Fibroblast of skin of right quadriceps (primary cell): ENCODE data around the gene FBXO22.
"Not testable (repeated sequence)": the region's sequence is repeated elsewhere in the genome, so short reads cannot be mapped to it uniquely, and the experiment has no call there.

Experiments used
- DNase-seq: peaks from one replicate; pipeline ENCODE4 v3.0.0-alpha.2; 2013

FBXO22 gene

GRCh38 chr15:75921732-75922703 lies 18.3 kb downstream of the FBXO22 start:
- DNase-seq: peak; percentile 73

GRCh38 chr15:75923756-75924155 lies 20.1 kb downstream of the FBXO22 start:
- DNase-seq: no peak

- DNase-seq: no peak
Observed at GRCh38 chr15:75924576-75924975, 20.9 kb downstream of the FBXO22 start.

- no peak for DNase-seq
Observed at GRCh38 chr15:75925440-75925839, 21.8 kb downstream of the FBXO22 start.

- no peak for DNase-seq
Observed at GRCh38 chr15:75926931-75927330, 23.3 kb downstream of the FBXO22 start.

GRCh38 chr15:75927601-75928000 lies 23.9 kb downstream of the FBXO22 start:
- no peak for DNase-seq

GRCh38 chr15:75928680-75929608 lies 25.3 kb downstream of the FBXO22 start:
- peak; percentile 18 for DNase-seq

GRCh38 chr15:75929799-75930565 lies 26.3 kb downstream of the FBXO22 start:
- no peak for DNase-seq

GRCh38 chr15:75930866-75931265 lies 27.2 kb downstream of the FBXO22 start:
- no peak for DNase-seq

- DNase-seq: no peak
Observed at GRCh38 chr15:75942464-75942863, 38.8 kb downstream of the FBXO22 start.

GRCh38 chr15:75943246-75943645 lies 39.6 kb downstream of the FBXO22 start:
- DNase-seq: no peak

- DNase-seq: peak; percentile 15
Observed at GRCh38 chr15:75943713-75944215, 40.1 kb downstream of the FBXO22 start.

GRCh38 chr15:75945953-75946352 lies 42.3 kb downstream of the FBXO22 start:
- DNase-seq: peak; percentile 64

GRCh38 chr15:75947092-75947491 lies 43.4 kb downstream of the FBXO22 start:
- DNase-seq: peak; percentile 84

- no peak for DNase-seq
Observed at GRCh38 chr15:75948761-75949296, 45.2 kb downstream of the FBXO22 start.

- DNase-seq: no peak
Observed at GRCh38 chr15:75952525-75952924, 48.8 kb downstream of the FBXO22 start.

- no peak for DNase-seq
Observed at GRCh38 chr15:75955720-75956119, 52.0 kb downstream of the FBXO22 start.

- no peak for DNase-seq
Observed at GRCh38 chr15:75961331-75961730, 57.7 kb downstream of the FBXO22 start.

- DNase-seq: peak; percentile 24
Observed at GRCh38 chr15:75966073-75966472, 62.4 kb downstream of the FBXO22 start.

- not testable (repeated sequence) for DNase-seq
Observed at GRCh38 chr15:75976766-75977165, 73.1 kb downstream of the FBXO22 start.

- DNase-seq: no peak
Observed at GRCh38 chr15:75981149-75981815, 77.6 kb downstream of the FBXO22 start.

GRCh38 chr15:75982468-75982867 lies 78.8 kb downstream of the FBXO22 start:
- no peak for DNase-seq
